Measurements from ENCODE around the gene FBXO7. TPM values are rescaled to one million over a fixed set of nuclear protein-coding genes. Genes with fewer than 3 reads are reported as not detected.

Gene FBXO7
- 83.7 and 91.8 TPM in 2 replicates for total RNA-seq
- polyA plus RNA-seq: 120 and 125 TPM in 2 replicates

DNA sequence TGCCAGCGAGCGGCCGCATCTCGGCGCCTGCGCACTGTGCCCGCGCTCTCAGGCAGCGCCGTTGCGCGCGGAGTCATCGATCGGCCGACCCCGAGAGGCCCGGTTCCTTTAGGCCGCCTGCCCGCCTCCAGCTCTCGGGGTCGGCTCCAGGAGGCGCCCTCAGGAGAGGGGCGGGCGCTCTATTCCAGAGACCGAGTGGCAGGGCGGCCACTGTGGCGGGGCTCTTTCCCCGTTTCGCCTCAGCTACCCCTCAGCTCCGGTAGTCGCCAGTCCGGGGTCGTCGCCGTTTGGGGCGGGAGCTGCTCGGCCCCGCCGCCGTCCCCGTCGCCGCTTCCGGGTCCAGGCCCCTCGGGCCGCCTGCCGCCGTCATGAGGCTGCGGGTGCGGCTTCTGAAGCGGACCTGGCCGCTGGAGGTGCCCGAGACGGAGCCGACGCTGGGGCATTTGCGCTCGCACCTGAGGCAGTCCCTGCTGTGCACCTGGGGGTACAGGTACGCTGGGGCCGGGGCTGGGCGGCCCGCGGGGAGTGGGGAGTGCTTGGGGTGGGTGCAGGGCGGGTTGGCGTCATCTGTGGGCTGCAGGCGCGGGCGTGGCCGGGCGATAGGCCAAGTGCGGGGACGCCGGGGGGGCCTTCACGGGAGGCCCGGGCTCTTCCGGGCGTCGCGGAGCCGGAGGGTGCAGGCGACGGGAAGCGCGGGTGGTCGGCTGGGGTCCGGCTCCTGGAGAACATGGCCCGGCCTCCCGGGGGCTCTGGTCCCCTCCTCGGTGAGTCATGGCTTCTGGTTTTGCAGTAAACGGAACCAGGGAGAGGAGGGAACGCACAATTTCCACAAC lies at the start of gene FBXO7:
Gene FBXO7 (plus strand): TSS at position 177 of the 833 bp plus-strand sequence. CDS start 192 bp downstream, at position 369.
- peaks cover 12% of the 10 kb centered on the region for H3K27me3 ChIP-seq
- H3K4me3 ChIP-seq: peak within 1 kb of the TSS; percentile 92
- peak; percentile 96 to 97 for DNase-seq (ENCODE audit: low read depth in 1 of 2, low spot score in 1 of 2)
- no peaks in the 10 kb centered on the region for H3K36me3 ChIP-seq
- H3K4me1 ChIP-seq (ENCODE audit: low read depth): peaks cover 14% of the 10 kb centered on the region
- peak within 1 kb of the TSS; percentile 92 for H3K27ac ChIP-seq
- H3K9me3 ChIP-seq (ENCODE audit: low read depth): no peaks in the 10 kb centered on the region
- TF ChIP-seq, protein P1, sequence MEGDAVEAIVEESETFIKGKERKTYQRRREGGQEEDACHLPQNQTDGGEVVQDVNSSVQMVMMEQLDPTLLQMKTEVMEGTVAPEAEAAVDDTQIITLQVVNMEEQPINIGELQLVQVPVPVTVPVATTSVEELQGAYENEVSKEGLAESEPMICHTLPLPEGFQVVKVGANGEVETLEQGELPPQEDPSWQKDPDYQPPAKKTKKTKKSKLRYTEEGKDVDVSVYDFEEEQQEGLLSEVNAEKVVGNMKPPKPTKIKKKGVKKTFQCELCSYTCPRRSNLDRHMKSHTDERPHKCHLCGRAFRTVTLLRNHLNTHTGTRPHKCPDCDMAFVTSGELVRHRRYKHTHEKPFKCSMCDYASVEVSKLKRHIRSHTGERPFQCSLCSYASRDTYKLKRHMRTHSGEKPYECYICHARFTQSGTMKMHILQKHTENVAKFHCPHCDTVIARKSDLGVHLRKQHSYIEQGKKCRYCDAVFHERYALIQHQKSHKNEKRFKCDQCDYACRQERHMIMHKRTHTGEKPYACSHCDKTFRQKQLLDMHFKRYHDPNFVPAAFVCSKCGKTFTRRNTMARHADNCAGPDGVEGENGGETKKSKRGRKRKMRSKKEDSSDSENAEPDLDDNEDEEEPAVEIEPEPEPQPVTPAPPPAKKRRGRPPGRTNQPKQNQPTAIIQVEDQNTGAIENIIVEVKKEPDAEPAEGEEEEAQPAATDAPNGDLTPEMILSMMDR (IDR thresholded peaks at IDR 0.05; ENCODE audit: low read depth, low read length): peak; percentile 24

DNA sequence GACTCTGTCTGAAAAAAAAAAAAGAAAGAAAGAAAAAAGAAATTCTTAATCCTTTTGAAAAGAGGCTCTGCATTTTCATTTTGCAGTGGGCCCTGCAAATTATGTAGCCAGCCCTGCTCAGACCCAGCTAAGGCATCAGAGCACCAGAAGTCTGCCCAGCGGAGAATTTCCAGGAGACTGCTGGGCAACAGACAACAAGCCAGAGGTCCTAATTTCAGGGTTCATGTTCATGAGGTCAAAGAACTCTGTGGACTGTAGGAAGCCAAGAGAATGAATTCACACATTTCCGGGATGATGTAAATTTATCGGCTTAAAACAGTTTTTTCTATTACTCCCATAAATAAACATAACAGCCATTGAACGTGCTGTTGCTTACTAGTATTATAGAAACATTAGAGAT lies 47.7 kb upstream of the FBXO7 start:
- H3K9me3 ChIP-seq (ENCODE audit: low read depth): no peaks in the 10 kb centered on the region
- no peak overlapping the region for H3K27ac ChIP-seq
- peaks cover 40% of the 10 kb centered on the region for H3K27me3 ChIP-seq
- H3K36me3 ChIP-seq: no peaks in the 10 kb centered on the region
- H3K4me1 ChIP-seq (ENCODE audit: low read depth): no peaks in the 10 kb centered on the region
- H3K4me3 ChIP-seq: no peak overlapping the region
- no peak for DNase-seq (ENCODE audit: low read depth in 1 of 2, low spot score in 1 of 2)
- TF ChIP-seq, protein P1 (IDR thresholded peaks at IDR 0.05; ENCODE audit: low read depth, low read length): no peak

DNA sequence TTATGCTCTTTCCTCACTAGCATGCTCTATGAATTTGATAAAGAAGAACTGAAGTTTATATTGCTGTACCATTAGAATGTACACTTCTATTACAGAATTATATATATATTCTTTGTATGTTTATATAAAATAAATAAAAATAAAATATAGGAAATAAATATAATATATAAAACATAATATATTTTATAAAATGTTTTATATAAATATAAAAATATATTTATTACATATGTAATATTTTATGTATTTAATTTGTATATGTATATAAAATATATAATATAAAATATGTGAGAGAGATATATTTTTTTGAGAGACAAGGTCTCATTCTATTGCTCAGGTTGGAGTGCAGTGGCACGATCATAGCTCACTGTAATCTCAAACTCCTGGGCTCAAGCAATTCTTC lies 44.3 kb upstream of the FBXO7 start:
- no peaks in the 10 kb centered on the region for H3K9me3 ChIP-seq (ENCODE audit: low read depth)
- H3K36me3 ChIP-seq: no peaks in the 10 kb centered on the region
- TF ChIP-seq, protein P1 (IDR thresholded peaks at IDR 0.05; ENCODE audit: low read depth, low read length): no peak
- peaks cover 40% of the 10 kb centered on the region for H3K27me3 ChIP-seq
- no peaks in the 10 kb centered on the region for H3K4me1 ChIP-seq (ENCODE audit: low read depth)
- no peak overlapping the region for H3K4me3 ChIP-seq
- H3K27ac ChIP-seq: no peak overlapping the region
- no peak for DNase-seq (ENCODE audit: low read depth in 1 of 2, low spot score in 1 of 2)

DNA sequence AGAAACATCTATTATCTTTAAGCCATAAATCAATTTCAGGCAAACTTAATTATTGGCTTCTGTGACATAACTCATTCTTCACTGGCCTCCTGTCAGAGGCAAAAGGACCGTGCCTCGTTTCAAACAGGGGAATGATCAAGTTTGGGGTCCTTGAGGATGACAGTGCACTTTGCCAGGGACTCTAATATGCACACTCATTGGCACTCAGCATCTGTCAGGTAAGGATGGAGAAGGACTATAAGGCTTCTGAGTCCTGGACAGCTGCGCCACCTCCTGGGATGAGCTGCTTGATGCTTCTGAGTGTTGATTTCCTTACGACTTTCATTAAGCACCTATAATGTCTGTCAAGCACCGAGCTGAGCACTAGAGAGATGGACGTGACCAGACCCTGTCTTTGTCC lies 30.5 kb upstream of the FBXO7 start:
- no peaks in the 10 kb centered on the region for H3K9me3 ChIP-seq (ENCODE audit: low read depth)
- no peak overlapping the region for H3K27ac ChIP-seq
- DNase-seq (ENCODE audit: low read depth in 1 of 2, low spot score in 1 of 2): peak in 1 of 2 donors; percentile 1
- no peaks in the 10 kb centered on the region for H3K4me1 ChIP-seq (ENCODE audit: low read depth)
- H3K27me3 ChIP-seq: peaks cover 54% of the 10 kb centered on the region
- no peak overlapping the region for H3K4me3 ChIP-seq
- no peaks in the 10 kb centered on the region for H3K36me3 ChIP-seq
- TF ChIP-seq, protein P1 (IDR thresholded peaks at IDR 0.05; ENCODE audit: low read depth, low read length): peak; percentile 15

DNA sequence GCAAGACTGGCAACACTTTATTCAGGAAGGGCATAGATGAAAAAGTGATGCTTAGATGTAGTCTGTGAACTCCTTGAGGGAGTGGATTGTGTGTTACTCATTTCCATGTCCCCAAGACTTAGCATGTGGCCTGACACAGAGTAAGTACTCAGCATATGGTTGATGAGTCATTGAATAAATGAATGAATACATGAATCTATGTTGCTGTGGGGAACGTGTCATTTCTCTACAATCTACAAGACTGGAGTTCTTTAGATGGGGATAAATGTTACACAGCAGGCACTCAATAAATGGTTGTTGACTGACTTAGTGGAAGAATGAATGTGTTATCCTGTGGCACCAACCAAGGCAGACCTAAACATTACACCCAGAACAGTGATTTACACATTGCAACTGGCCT lies 28.3 kb upstream of the FBXO7 start:
- DNase-seq (ENCODE audit: low read depth in 1 of 2, low spot score in 1 of 2): no peak
- Histone ChIP-seq H3K27ac (no peak overlapping the region), H3K27me3 (peaks cover 44% of the 10 kb centered on the region), H3K4me3 (no peak overlapping the region), H3K4me1 (ENCODE audit: low read depth) (no peaks in the 10 kb centered on the region), H3K36me3 (no peaks in the 10 kb centered on the region), H3K9me3 (ENCODE audit: low read depth) (no peaks in the 10 kb centered on the region)
- TF ChIP-seq, protein P1 (IDR thresholded peaks at IDR 0.05; ENCODE audit: low read depth, low read length): no peak

Measured in cardiac muscle cell (in vitro differentiated cells and primary cell).